ENCODE results near the gene PARVB.
A peak's percentile ranks its signal among the peaks of the same experiment; 100 is the strongest.
"Not testable (repeated sequence)": the region's sequence is repeated elsewhere in the genome, so short reads cannot be mapped to it uniquely, and the experiment has no call there.

Gene PARVB

DNA sequence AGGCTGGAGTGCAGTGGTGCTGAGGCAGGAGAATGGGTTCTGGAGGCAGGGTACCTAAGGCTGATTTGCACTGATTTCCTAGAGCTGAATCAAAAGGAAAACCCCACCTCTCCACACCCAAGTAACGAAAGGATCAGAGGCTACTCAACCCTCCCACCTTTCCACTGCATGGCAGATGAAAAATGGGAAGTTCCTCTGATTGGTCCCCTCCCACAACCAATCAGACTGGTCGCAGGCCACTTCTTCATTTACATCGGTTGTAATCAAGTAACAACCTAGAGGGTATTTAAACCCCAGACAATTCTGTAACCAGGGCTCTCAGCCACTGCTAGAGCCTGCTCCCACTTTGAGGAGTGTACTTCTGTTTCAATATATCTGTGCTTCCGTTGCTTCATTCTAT, 18.6 kb upstream of the PARVB start:
- Histone ChIP-seq H3K27ac (ENCODE audit: low read depth, low read length) (no peak overlapping the region), H3K4me1 (ENCODE audit: control insufficient read depth in 5 of 5, insufficient read depth in 5 of 5, low read length in 5 of 5) (peaks cover 0 to 34% (median 24%) of the 10 kb centered on the region in 5 donors), H3K9ac (ENCODE audit: low read length in 5 of 5) (no peak overlapping the region), H3K27me3 (ENCODE audit: control insufficient read depth in 5 of 5, insufficient read depth in 4 of 5, low read length in 5 of 5) (no peaks in the 10 kb centered on the region), H3K4me3 (ENCODE audit: low read depth in 1 of 5, low read length in 5 of 5) (no peak overlapping the region), H3K36me3 (ENCODE audit: control insufficient read depth in 5 of 5, insufficient read depth in 5 of 5, low read length in 5 of 5) (peaks cover 0 to 7% (median 4%) of the 10 kb centered on the region in 5 donors), H3K9me3 (ENCODE audit: control insufficient read depth in 5 of 5, low read length in 5 of 5) (peaks cover 0 to 6% (median 2%) of the 10 kb centered on the region in 5 donors)

DNA sequence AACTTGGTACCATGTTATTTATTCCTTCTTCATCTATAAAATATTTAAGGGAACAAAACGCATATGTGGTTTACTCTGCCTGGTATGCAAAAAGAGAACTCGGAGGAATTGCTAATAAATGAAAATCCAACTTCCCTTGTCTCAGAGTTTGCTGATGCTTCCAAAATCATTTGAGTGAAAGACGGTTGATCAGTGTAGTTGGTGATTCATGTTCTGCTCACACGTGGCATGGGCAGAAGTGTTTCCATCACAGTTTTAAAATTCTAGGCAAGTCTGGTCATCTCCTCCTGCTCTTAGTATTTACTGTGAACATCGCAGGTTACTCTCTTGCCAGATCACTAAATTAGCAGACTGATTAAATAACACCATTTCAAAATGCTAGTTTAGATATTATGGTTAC, 11.9 kb upstream of the PARVB start:
- Histone ChIP-seq H3K4me3 (ENCODE audit: low read depth in 1 of 5, low read length in 5 of 5) (no peak overlapping the region), H3K36me3 (ENCODE audit: control insufficient read depth in 5 of 5, insufficient read depth in 5 of 5, low read length in 5 of 5) (no peaks in the 10 kb centered on the region), H3K27ac (ENCODE audit: low read depth, low read length) (no peak overlapping the region), H3K9me3 (ENCODE audit: control insufficient read depth in 5 of 5, low read length in 5 of 5) (no peaks in the 10 kb centered on the region), H3K9ac (ENCODE audit: low read length in 5 of 5) (no peak overlapping the region), H3K4me1 (ENCODE audit: control insufficient read depth in 5 of 5, insufficient read depth in 5 of 5, low read length in 5 of 5) (peaks cover 4 to 17% (median 8%) of the 10 kb centered on the region in 5 donors), H3K27me3 (ENCODE audit: control insufficient read depth in 5 of 5, insufficient read depth in 4 of 5, low read length in 5 of 5) (no peaks in the 10 kb centered on the region)

DNA sequence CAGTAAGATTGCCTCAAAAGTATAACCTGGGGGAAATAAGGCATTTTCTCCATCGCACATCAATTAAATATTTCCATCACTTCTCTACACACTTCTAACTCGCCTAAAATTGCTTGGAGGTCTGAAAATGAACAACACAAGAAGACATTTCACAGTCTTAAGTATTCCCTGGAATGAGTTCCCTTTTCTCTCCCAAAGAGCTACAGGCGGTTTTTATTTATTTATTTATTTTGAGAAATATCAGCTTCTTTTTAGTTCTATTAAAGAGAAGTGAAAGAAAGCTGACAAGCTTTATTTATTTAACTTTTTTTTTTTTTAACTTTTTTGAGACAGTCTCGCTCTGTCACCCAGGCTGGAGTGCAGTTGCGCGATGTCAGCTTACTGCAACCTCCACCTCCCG, 11.5 kb upstream of the PARVB start:
- Histone ChIP-seq H3K4me1 (ENCODE audit: control insufficient read depth in 5 of 5, insufficient read depth in 5 of 5, low read length in 5 of 5) (peaks cover 4 to 17% (median 8%) of the 10 kb centered on the region in 5 donors), H3K36me3 (ENCODE audit: control insufficient read depth in 5 of 5, insufficient read depth in 5 of 5, low read length in 5 of 5) (no peaks in the 10 kb centered on the region), H3K9ac (ENCODE audit: low read length in 5 of 5) (no peak overlapping the region), H3K27ac (ENCODE audit: low read depth, low read length) (no peak overlapping the region), H3K9me3 (ENCODE audit: control insufficient read depth in 5 of 5, low read length in 5 of 5) (no peaks in the 10 kb centered on the region), H3K27me3 (ENCODE audit: control insufficient read depth in 5 of 5, insufficient read depth in 4 of 5, low read length in 5 of 5) (no peaks in the 10 kb centered on the region), H3K4me3 (ENCODE audit: low read depth in 1 of 5, low read length in 5 of 5) (no peak overlapping the region)

DNA sequence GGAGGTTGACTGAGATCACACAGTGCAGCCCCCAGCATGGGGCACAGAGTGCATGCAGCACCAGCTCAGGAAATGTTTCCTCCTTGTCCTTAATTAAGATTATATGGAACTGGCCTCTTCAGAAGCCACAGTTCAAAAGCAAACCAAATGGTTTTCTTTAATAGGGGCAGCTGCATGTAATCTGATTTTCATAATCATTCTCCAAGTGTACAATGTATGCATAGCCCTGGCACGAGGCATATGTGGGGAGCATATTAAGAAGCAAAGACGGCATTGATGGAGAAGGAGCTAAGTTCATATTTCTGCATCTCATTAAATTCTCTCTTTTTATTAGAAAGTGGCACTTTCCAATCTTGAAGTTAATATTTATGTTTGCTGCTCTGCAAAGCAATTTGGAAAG, 9.9 kb upstream of the PARVB start:
- Histone ChIP-seq H3K36me3 (ENCODE audit: control insufficient read depth in 5 of 5, insufficient read depth in 5 of 5, low read length in 5 of 5) (no peaks in the 10 kb centered on the region), H3K4me3 (ENCODE audit: low read depth in 1 of 5, low read length in 5 of 5) (no peak overlapping the region), H3K9ac (ENCODE audit: low read length in 5 of 5) (peak overlapping the region in 1 of 5 donors; percentile 36), H3K27ac (ENCODE audit: low read depth, low read length) (no peak overlapping the region), H3K4me1 (ENCODE audit: control insufficient read depth in 5 of 5, insufficient read depth in 5 of 5, low read length in 5 of 5) (peaks cover 4 to 17% (median 8%) of the 10 kb centered on the region in 5 donors), H3K27me3 (ENCODE audit: control insufficient read depth in 5 of 5, insufficient read depth in 4 of 5, low read length in 5 of 5) (no peaks in the 10 kb centered on the region), H3K9me3 (ENCODE audit: control insufficient read depth in 5 of 5, low read length in 5 of 5) (no peaks in the 10 kb centered on the region)

DNA sequence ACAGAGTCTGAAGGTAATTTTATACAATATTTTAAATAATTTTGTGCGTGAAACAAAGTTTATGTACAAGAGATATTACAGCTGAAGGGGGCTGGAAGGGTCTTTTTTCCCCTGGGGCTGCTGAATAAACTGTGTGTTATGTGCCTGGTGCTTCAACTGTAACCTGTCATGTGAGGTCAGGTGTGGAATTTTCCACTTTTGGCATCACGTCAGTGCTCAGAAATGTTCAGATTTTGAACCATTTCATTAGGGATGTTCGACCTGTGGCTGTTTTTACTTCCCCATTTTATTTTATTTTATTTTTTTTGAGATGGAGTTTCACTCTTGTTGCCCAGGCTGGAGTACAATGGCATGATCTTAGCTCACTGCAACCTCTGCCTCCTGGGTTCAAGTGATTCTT, 7.5 kb upstream of the PARVB start:
- H3K27ac ChIP-seq (ENCODE audit: low read depth, low read length); H3K9ac ChIP-seq (ENCODE audit: low read length in 5 of 5); H3K4me1 ChIP-seq (ENCODE audit: control insufficient read depth in 5 of 5, insufficient read depth in 5 of 5, low read length in 5 of 5); H3K4me3 ChIP-seq (ENCODE audit: low read depth in 1 of 5, low read length in 5 of 5); H3K9me3 ChIP-seq (ENCODE audit: control insufficient read depth in 5 of 5, low read length in 5 of 5); H3K27me3 ChIP-seq (ENCODE audit: control insufficient read depth in 5 of 5, insufficient read depth in 4 of 5, low read length in 5 of 5); H3K36me3 ChIP-seq (ENCODE audit: control insufficient read depth in 5 of 5, insufficient read depth in 5 of 5, low read length in 5 of 5): not testable (repeated sequence)

DNA sequence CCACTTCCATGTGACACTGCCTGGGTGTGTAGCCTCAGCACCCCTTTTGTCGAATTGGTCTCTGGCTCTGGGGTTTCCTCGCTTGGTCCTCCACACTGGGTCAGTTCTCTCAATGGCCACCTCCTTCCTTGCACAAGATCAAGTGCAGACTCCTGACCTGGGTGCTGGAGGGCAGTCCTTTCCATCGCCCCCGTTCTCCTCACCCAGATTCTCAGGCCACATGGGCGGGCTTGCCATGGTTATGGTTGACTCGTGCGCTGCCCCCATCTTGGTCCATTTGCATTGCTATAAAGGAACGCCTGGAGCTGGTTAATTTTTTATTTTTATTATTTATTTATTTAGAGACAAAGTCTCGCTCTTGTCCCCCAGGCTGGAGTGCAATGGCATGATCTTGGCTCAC, 5.5 kb upstream of the PARVB start:
- peaks cover 2 to 22% (median 12%) of the 10 kb centered on the region in 5 donors for H3K4me1 ChIP-seq (ENCODE audit: control insufficient read depth in 5 of 5, insufficient read depth in 5 of 5, low read length in 5 of 5)
- H3K27ac ChIP-seq (ENCODE audit: low read depth, low read length) = no peak overlapping the region
- no peaks in the 10 kb centered on the region for H3K27me3 ChIP-seq (ENCODE audit: control insufficient read depth in 5 of 5, insufficient read depth in 4 of 5, low read length in 5 of 5)
- H3K9me3 ChIP-seq (ENCODE audit: control insufficient read depth in 5 of 5, low read length in 5 of 5) = no peaks in the 10 kb centered on the region
- no peak overlapping the region for H3K9ac ChIP-seq (ENCODE audit: low read length in 5 of 5)
- no peak overlapping the region for H3K4me3 ChIP-seq (ENCODE audit: low read depth in 1 of 5, low read length in 5 of 5)
- H3K36me3 ChIP-seq (ENCODE audit: control insufficient read depth in 5 of 5, insufficient read depth in 5 of 5, low read length in 5 of 5) = no peaks in the 10 kb centered on the region

DNA sequence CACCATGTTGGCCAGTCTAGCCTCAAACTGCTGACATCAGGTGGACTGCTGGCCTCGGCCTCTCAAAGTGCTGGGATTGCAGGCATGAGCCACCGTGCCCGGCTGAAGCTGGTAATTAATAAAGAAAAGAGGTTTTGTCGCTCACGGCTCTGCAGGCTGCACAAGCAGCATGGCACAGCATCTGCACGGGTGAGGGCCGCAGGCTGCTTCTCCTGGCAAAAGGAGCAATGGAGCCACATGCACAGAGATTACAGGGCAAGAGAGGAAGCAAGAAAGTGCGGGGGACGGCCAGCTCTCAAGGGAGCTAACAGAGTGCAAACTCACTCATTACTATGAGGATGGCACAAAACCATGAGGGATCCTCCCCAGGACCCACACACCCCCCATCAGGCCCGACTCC, 4.7 kb upstream of the PARVB start:
- Histone ChIP-seq H3K9me3 (ENCODE audit: control insufficient read depth in 5 of 5, low read length in 5 of 5) (no peaks in the 10 kb centered on the region), H3K36me3 (ENCODE audit: control insufficient read depth in 5 of 5, insufficient read depth in 5 of 5, low read length in 5 of 5) (no peaks in the 10 kb centered on the region), H3K4me3 (ENCODE audit: low read depth in 1 of 5, low read length in 5 of 5) (no peak overlapping the region), H3K9ac (ENCODE audit: low read length in 5 of 5) (no peak overlapping the region), H3K27ac (ENCODE audit: low read depth, low read length) (no peak overlapping the region), H3K27me3 (ENCODE audit: control insufficient read depth in 5 of 5, insufficient read depth in 4 of 5, low read length in 5 of 5) (no peaks in the 10 kb centered on the region), H3K4me1 (ENCODE audit: control insufficient read depth in 5 of 5, insufficient read depth in 5 of 5, low read length in 5 of 5) (peaks cover 0 to 21% (median 10%) of the 10 kb centered on the region in 5 donors)

DNA sequence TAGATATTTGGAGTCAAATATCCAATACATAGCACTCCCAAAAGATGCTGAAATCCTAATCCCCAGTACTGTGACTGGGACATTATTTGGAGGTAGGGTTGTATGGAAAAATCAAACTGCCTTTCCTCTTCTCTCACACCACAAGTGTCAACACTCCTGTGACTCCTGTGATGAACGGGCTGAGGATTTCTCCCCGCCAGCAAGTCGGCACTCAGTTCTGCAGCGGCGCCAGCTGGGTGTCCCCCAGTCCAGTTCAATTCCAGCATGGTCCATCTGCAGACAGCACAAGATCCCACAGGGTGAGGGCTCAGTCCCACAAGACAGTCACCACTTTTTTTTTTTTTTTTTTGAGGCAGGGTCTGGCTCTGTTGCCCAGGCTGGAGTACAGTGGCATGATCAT, 4.3 kb upstream of the PARVB start:
- H3K27me3 ChIP-seq (ENCODE audit: control insufficient read depth in 5 of 5, insufficient read depth in 4 of 5, low read length in 5 of 5) = no peaks in the 10 kb centered on the region
- no peak overlapping the region for H3K9ac ChIP-seq (ENCODE audit: low read length in 5 of 5)
- H3K4me3 ChIP-seq (ENCODE audit: low read depth in 1 of 5, low read length in 5 of 5) = no peak overlapping the region
- no peak overlapping the region for H3K27ac ChIP-seq (ENCODE audit: low read depth, low read length)
- H3K9me3 ChIP-seq (ENCODE audit: control insufficient read depth in 5 of 5, low read length in 5 of 5) = no peaks in the 10 kb centered on the region
- peaks cover 0 to 22% (median 11%) of the 10 kb centered on the region in 5 donors for H3K4me1 ChIP-seq (ENCODE audit: control insufficient read depth in 5 of 5, insufficient read depth in 5 of 5, low read length in 5 of 5)
- no peaks in the 10 kb centered on the region for H3K36me3 ChIP-seq (ENCODE audit: control insufficient read depth in 5 of 5, insufficient read depth in 5 of 5, low read length in 5 of 5)

DNA sequence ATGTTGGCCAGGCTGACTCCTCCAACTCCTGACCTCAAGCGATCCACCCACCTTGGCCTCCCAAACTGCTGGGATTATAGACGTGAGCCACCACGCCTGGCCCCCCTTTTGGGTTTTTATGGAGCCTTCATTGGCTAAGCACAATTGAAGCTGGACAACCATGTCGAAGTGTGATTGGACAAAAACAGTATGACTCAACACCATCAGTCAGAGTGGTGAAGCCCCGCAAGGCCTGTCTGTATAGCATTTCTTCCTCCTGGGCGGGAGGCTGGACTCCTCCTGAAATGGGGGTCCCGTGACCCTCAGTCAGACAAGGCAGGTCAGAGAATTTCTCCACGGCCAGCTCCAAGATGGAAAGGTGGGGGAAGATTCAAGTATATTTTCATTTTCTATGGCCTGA, 3.1 kb upstream of the PARVB start:
- no peak overlapping the region for H3K27ac ChIP-seq (ENCODE audit: low read depth, low read length)
- no peak overlapping the region for H3K9ac ChIP-seq (ENCODE audit: low read length in 5 of 5)
- H3K27me3 ChIP-seq (ENCODE audit: control insufficient read depth in 5 of 5, insufficient read depth in 4 of 5, low read length in 5 of 5) = no peaks in the 10 kb centered on the region
- no peaks in the 10 kb centered on the region for H3K9me3 ChIP-seq (ENCODE audit: control insufficient read depth in 5 of 5, low read length in 5 of 5)
- peaks cover 0 to 33% (median 22%) of the 10 kb centered on the region in 5 donors for H3K4me1 ChIP-seq (ENCODE audit: control insufficient read depth in 5 of 5, insufficient read depth in 5 of 5, low read length in 5 of 5)
- no peaks in the 10 kb centered on the region for H3K36me3 ChIP-seq (ENCODE audit: control insufficient read depth in 5 of 5, insufficient read depth in 5 of 5, low read length in 5 of 5)
- no peak overlapping the region for H3K4me3 ChIP-seq (ENCODE audit: low read depth in 1 of 5, low read length in 5 of 5)

DNA sequence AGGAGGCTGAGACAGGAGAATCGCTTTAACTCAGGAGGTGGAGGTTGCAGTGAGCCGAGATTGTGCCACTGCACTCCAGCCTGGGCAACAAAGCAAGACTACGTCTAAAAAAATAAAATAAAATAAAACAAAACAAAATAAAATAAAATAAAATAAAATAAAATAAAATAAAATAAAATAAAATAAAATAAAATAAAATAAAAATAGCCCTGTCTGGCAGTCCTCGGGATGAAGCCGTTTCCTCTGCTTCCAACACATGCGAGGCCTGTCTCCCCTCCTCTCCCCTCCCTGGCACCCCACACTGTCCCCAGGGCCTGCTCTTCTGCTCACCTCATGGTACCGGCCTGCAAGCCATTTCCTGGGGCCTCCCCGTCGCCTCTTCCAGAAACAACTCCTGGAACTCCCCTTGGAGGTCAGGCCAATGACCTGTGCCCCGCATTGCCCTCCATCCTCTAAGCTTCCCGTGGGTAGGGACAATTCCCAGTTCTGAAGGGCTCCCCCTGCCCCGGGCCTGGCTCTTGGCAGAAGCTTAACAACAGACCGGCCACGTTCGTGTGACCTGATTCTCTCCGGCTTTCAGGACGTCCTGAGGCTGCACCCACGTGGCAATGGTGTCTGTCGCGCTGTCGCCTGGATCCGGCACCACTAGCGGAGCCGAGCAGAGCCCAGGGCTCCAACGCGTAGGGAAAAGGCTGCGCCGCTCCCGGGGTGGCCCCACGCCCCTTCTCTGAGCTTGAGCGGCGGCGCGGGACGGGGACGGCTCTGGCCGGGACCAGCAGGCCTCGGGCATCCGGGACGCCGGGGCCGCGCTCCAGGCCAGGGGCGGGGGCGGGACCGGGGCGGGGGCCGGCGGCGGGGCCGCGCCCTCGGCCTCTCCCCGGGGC, 456 bp upstream of the PARVB start:
- peaks cover 0 to 56% (median 40%) of the 10 kb centered on the region in 5 donors for H3K4me1 ChIP-seq (ENCODE audit: control insufficient read depth in 5 of 5, insufficient read depth in 5 of 5, low read length in 5 of 5)
- H3K9ac ChIP-seq (ENCODE audit: low read length in 5 of 5) = peak overlapping the region; percentile 48 to 86 (median 83)
- peak overlapping the region; percentile 87 for H3K27ac ChIP-seq (ENCODE audit: low read depth, low read length)
- H3K4me3 ChIP-seq (ENCODE audit: low read depth in 1 of 5, low read length in 5 of 5) = peak overlapping the region; percentile 67 to 80 (median 74)
- H3K36me3 ChIP-seq (ENCODE audit: control insufficient read depth in 5 of 5, insufficient read depth in 5 of 5, low read length in 5 of 5) = no peaks in the 10 kb centered on the region
- H3K9me3 ChIP-seq (ENCODE audit: control insufficient read depth in 5 of 5, low read length in 5 of 5) = no peaks in the 10 kb centered on the region
- H3K27me3 ChIP-seq (ENCODE audit: control insufficient read depth in 5 of 5, insufficient read depth in 4 of 5, low read length in 5 of 5) = no peaks in the 10 kb centered on the region
